WTC11 (cell line): ENCODE data around the gene DSG2. TPM values are rescaled to one million over a fixed set of nuclear protein-coding genes. Genes with fewer than 3 reads are reported as not detected.

Source experiments
- ATAC-seq: fragments of 200-7000 bp; cut with Tn5 transposase; 2 replicates; pipeline ENCODE4 v1.10.0; 2021; ENCODE audit warnings: mild to moderate bottlenecking, moderate library complexity
- CTCF ChIA-PET: fragments of 300-600 bp; sonication (Branson Sonifier 250); formaldehyde crosslinking; loops from one replicate; lab custom pipeline; 2021; ENCODE audit warnings: antibody characterized with exemption; lab: Charles Lee
- POLR2A ChIA-PET: fragments of 350-600 bp; sonication (Branson Sonifier 250); formaldehyde crosslinking; loops from one replicate; lab custom pipeline; 2021; ENCODE audit warnings: antibody characterized with exemption; lab: Charles Lee
- DNase-seq: peaks from one replicate; pipeline ENCODE4 v3.0.0; 2021; ENCODE audit warnings: low spot score
- H3K27ac Mint-ChIP-seq: 2 replicates; pipeline ENCODE4 v1.8.0; 2021; ENCODE audit warnings: mixed read lengths
- H3K27me3 Mint-ChIP-seq: 2 replicates; pipeline ENCODE4 v1.8.0; 2021; ENCODE audit warnings: low read depth, mild to moderate bottlenecking, moderate library complexity, mixed read lengths
- H3K36me3 Mint-ChIP-seq: 2 replicates; pipeline ENCODE4 v1.8.0; 2021; ENCODE audit warnings: mixed read lengths
- H3K4me1 Mint-ChIP-seq: 2 replicates; pipeline ENCODE4 v1.8.0; 2022; ENCODE audit warnings: mixed read lengths
- H3K4me3 Mint-ChIP-seq: 2 replicates; pipeline ENCODE4 v1.8.0; 2021; ENCODE audit warnings: mild to moderate bottlenecking, moderate library complexity, mixed read lengths
- H3K9me3 Mint-ChIP-seq: 2 replicates; pipeline ENCODE4 v1.8.0; 2021; ENCODE audit warnings: mixed read lengths
- AFF4 ChIP-seq: sonication (generic); formaldehyde crosslinking; IDR thresholded peaks from 2 replicates; pipeline ENCODE4 v1.8.1; 2023; ENCODE audit warnings: mild to moderate bottlenecking, missing genetic modification reagents, borderline replicate concordance
- ARID4B ChIP-seq: sonication (generic); formaldehyde crosslinking; IDR thresholded peaks from 2 replicates; pipeline ENCODE4 v1.8.0; 2023; ENCODE audit warnings: missing genetic modification reagents, mild to moderate bottlenecking, borderline replicate concordance
- ATF6 ChIP-seq: sonication (generic); formaldehyde crosslinking; IDR thresholded peaks from 2 replicates; pipeline ENCODE4 v1.8.1; 2023; ENCODE audit warnings: mild to moderate bottlenecking, missing genetic modification reagents
- CBFB ChIP-seq: sonication (generic); formaldehyde crosslinking; IDR thresholded peaks from 2 replicates; pipeline ENCODE4 v1.8.1; 2022; ENCODE audit warnings: mild to moderate bottlenecking, low read depth, missing genetic modification reagents
- GABPB1 ChIP-seq: sonication (generic); formaldehyde crosslinking; IDR thresholded peaks from 2 replicates; pipeline ENCODE4 v1.8.1; 2023; ENCODE audit warnings: mild to moderate bottlenecking, missing genetic modification reagents
- GRHL2 ChIP-seq: fragments of 250-450 bp; sonication (Bioruptor Pico); IDR thresholded peaks from 2 replicates; pipeline ENCODE4 v1.8.0; 2022; ENCODE audit warnings: mild to moderate bottlenecking, moderate library complexity; ENCODE audit not compliant: insufficient replicate concordance, severe bottlenecking
- IRF2 ChIP-seq: sonication (generic); formaldehyde crosslinking; IDR thresholded peaks from 2 replicates; pipeline ENCODE4 v1.8.0; 2022; ENCODE audit warnings: low read depth, missing genetic modification reagents, borderline replicate concordance
- JAZF1 ChIP-seq: fragments of 250-450 bp; sonication (Bioruptor Pico); IDR thresholded peaks from 2 replicates; pipeline ENCODE4 v1.9.0; 2021; ENCODE audit warnings: moderate library complexity, mild to moderate bottlenecking, inconsistent platforms
- MAX ChIP-seq: sonication (generic); formaldehyde crosslinking; IDR thresholded peaks from 2 replicates; pipeline ENCODE4 v1.8.0; 2022; ENCODE audit warnings: mild to moderate bottlenecking, missing genetic modification reagents
- MXD4 ChIP-seq: fragments of 250-450 bp; sonication (Bioruptor Pico); IDR thresholded peaks from 2 replicates; pipeline ENCODE4 v1.8.0; 2021; ENCODE audit warnings: mild to moderate bottlenecking, moderate library complexity, borderline replicate concordance
- NFATC4 ChIP-seq: fragments of 250-450 bp; sonication (Bioruptor Pico); IDR thresholded peaks from 2 replicates; pipeline ENCODE4 v1.9.0; 2021; ENCODE audit warnings: mild to moderate bottlenecking
- NFYB ChIP-seq: sonication (generic); formaldehyde crosslinking; conservative IDR thresholded peaks from 2 replicates; pipeline ENCODE4 v1.8.0; 2022; ENCODE audit warnings: low read depth, missing genetic modification reagents
- NR1H2 ChIP-seq: sonication (generic); formaldehyde crosslinking; IDR thresholded peaks from 2 replicates; pipeline ENCODE4 v1.9.0; 2021; ENCODE audit warnings: mild to moderate bottlenecking, moderate library complexity, missing genetic modification reagents
- SP1 ChIP-seq: sonication (generic); formaldehyde crosslinking; conservative IDR thresholded peaks from 2 replicates; pipeline ENCODE4 v1.8.1; 2022; ENCODE audit warnings: missing genetic modification reagents
- ZBTB21 ChIP-seq: sonication (generic); formaldehyde crosslinking; IDR thresholded peaks from 2 replicates; pipeline ENCODE4 v1.8.1; 2023; ENCODE audit warnings: mild to moderate bottlenecking, missing genetic modification reagents, borderline replicate concordance
- ZBTB43 ChIP-seq: sonication (generic); formaldehyde crosslinking; IDR thresholded peaks from 2 replicates; pipeline ENCODE4 v1.8.1; 2023; ENCODE audit warnings: mild to moderate bottlenecking, missing genetic modification reagents
- ZNF219 ChIP-seq: sonication (generic); formaldehyde crosslinking; IDR thresholded peaks from 2 replicates; pipeline ENCODE4 v1.8.0; 2023; ENCODE audit warnings: missing genetic modification reagents, mild to moderate bottlenecking, borderline replicate concordance
- ZNF281 ChIP-seq: sonication (generic); formaldehyde crosslinking; IDR thresholded peaks from 2 replicates; pipeline ENCODE4 v1.8.0; 2023; ENCODE audit warnings: mild to moderate bottlenecking, missing genetic modification reagents
- ZNF423 ChIP-seq: fragments of 250-450 bp; sonication (Bioruptor Pico); IDR thresholded peaks from 2 replicates; pipeline ENCODE4 v2.1.2; 2022; ENCODE audit warnings: mild to moderate bottlenecking, moderate library complexity
- ZNF671 ChIP-seq: fragments of 250-450 bp; sonication (Bioruptor Pico); IDR thresholded peaks from 2 replicates; pipeline ENCODE4 v1.8.0; 2021; ENCODE audit warnings: mild to moderate bottlenecking
- total RNA-seq: library from RNA; stranded (reverse); gene quantifications from 3 replicates; pipeline ENCODE4 v1.2.3, GENCODE V29; 2021

DSG2 gene
- total RNA-seq, 1 experiment from 2014 or later: 113 TPM

- ATAC-seq (no peak), DNase-seq (no peak)
- ChIA-PET POLR2A (no interaction called here), CTCF (no interaction called here)
- no peaks in the 10 kb centered on the region; the same call in 1 of the 2 replicates for H3K27me3 Mint-ChIP-seq
- peaks cover 15% of the 10 kb centered on the region for H3K4me1 Mint-ChIP-seq
- no peak overlapping the region for H3K27ac Mint-ChIP-seq
- no peaks in the 10 kb centered on the region; the same call in 1 of the 2 replicates for H3K36me3 Mint-ChIP-seq
- H3K9me3 Mint-ChIP-seq: peaks cover 2% of the 10 kb centered on the region
- no peak for TF ChIP-seq ATF6 (CRISPR knock-in tag)
- no peak for TF ChIP-seq GRHL2 (CRISPR knock-in tag)
- no peak for TF ChIP-seq ZBTB43 (CRISPR knock-in tag)
- TF ChIP-seq IRF2 (CRISPR knock-in tag): no peak
- no peak for TF ChIP-seq NFATC4
- TF ChIP-seq SP1 (CRISPR knock-in tag): no peak
- TF ChIP-seq ZNF671 (CRISPR knock-in tag): no peak
- TF ChIP-seq NR1H2: no peak
- no peak for TF ChIP-seq ZNF219 (CRISPR knock-in tag)
- TF ChIP-seq ZBTB21: no peak
- TF ChIP-seq MXD4 (CRISPR knock-in tag): no peak
- TF ChIP-seq JAZF1 (CRISPR knock-in tag): no peak
- TF ChIP-seq NFYB (CRISPR knock-in tag): no peak
- TF ChIP-seq, all 79 proteins: peak for 0
- no peak overlapping the region for H3K4me3 Mint-ChIP-seq
Measured at GRCh38 chr18:31484461-31484860, 13.5 kb upstream of the DSG2 start.

GRCh38 chr18:31486165-31486564 is 11.8 kb upstream of the DSG2 start:
- Mint-ChIP-seq H3K36me3 (no peaks in the 10 kb centered on the region), H3K9me3 (no peaks in the 10 kb centered on the region), H3K4me1 (peaks cover 15% of the 10 kb centered on the region), H3K27me3 (no peaks in the 10 kb centered on the region; the same call in 1 of the 2 replicates), H3K27ac (no peak overlapping the region), H3K4me3 (no peak overlapping the region)
- ChIA-PET CTCF (no interaction called here), POLR2A (no interaction called here)
- ATAC-seq (no peak), DNase-seq (no peak)
- TF ChIP-seq CBFB (CRISPR knock-in tag): no peak
- no peak for TF ChIP-seq GABPB1 (CRISPR knock-in tag)
- TF ChIP-seq ZBTB43 (CRISPR knock-in tag): no peak
- TF ChIP-seq MAX: no peak
- no peak for TF ChIP-seq NR1H2
- TF ChIP-seq ARID4B (CRISPR knock-in tag): no peak
- TF ChIP-seq ZNF281 (CRISPR knock-in tag): no peak
- no peak for TF ChIP-seq NFYB (CRISPR knock-in tag)
- TF ChIP-seq AFF4: no peak
- no peak for TF ChIP-seq ZNF423
